ENCODE measurements around the gene SGO2. TPM values are rescaled to one million over a fixed set of nuclear protein-coding genes. Genes with fewer than 3 reads are reported as not detected.
A peak's percentile ranks its signal among the peaks of the same experiment; 100 is the strongest.

Gene SGO2
- total and polyA plus RNA-seq, 9 of the 15 experiments (the other 6 are each of a cell fraction or from before 2014, with no cell fraction given), result 14.5 to 25.9 (median 16.6) TPM

- TF ChIP-seq ZNF318 (IDR thresholded peaks at IDR 0.05; ENCODE audit: borderline replicate concordance in 1 of 2, low read depth in 1 of 2) (no peak), RAD21 (CRISPR knock-in tag; conservative IDR thresholded peaks at IDR 0.05 in 1 of 2, IDR thresholded peaks at IDR 0.05 in 1 of 2) (0 out of 4 replicates have a peak, but pooled peaks of 1 of the 2 experiments have one; percentile 17), CEBPB (tag; IDR thresholded peaks at IDR 0.05) (peak; percentile 74), CHCHD3 (CRISPR knock-in tag; IDR thresholded peaks at IDR 0.05) (no peak), KLF16 (IDR thresholded peaks at IDR 0.05) (no peak), ZFX (CRISPR knock-in tag; IDR thresholded peaks at IDR 0.05) (no peak), CHD2 (IDR thresholded peaks at IDR 0.05; ENCODE audit: low read depth, low read length) (peak; percentile 29; the same call in 1 of the 2 replicates), FIP1L1 (IDR thresholded peaks at IDR 0.05; ENCODE audit: low read depth, low read length, poor library complexity, severe bottlenecking) (no peak), MIER1 (IDR thresholded peaks at IDR 0.05; ENCODE audit: low read depth) (no peak), TFAM (CRISPR knock-in tag; conservative IDR thresholded peaks at IDR 0.05) (no peak), ZNF124 (CRISPR knock-in tag; IDR thresholded peaks at IDR 0.05) (no peak), E2F6 (IDR thresholded peaks at IDR 0.05; ENCODE audit: borderline replicate concordance in 1 of 2, extremely low read depth in 1 of 2, insufficient read depth in 1 of 2, insufficient read length in 1 of 2, low read depth in 1 of 2, low read length in 1 of 2, poor library complexity in 1 of 2, severe bottlenecking in 1 of 2) (peak; percentile 64 to 78)
- TF ChIP-seq, protein P1, sequence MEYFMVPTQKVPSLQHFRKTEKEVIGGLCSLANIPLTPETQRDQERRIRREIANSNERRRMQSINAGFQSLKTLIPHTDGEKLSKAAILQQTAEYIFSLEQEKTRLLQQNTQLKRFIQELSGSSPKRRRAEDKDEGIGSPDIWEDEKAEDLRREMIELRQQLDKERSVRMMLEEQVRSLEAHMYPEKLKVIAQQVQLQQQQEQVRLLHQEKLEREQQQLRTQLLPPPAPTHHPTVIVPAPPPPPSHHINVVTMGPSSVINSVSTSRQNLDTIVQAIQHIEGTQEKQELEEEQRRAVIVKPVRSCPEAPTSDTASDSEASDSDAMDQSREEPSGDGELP (CRISPR knock-in tag; IDR thresholded peaks at IDR 0.05; ENCODE audit: borderline replicate concordance), result peak; percentile 91
Observed at GRCh38 chr2:200525882-200526651, at the start of gene SGO2 (continued).

Data from K562 (cell line).